ENCODE results near the gene LCNL1. TPM values are rescaled to one million over a fixed set of nuclear protein-coding genes. Genes with fewer than 3 reads are reported as not detected.

LCNL1 gene
- total and polyA plus RNA-seq, 4 donors = 0.15 to 2.7 (median 1.4) TPM

- Histone ChIP-seq H3K27ac (ENCODE audit: low read depth in 1 of 2, low read length in 1 of 2) (no peak overlapping the region), H3K27me3 (ENCODE audit: control insufficient read depth in 3 of 3, insufficient read depth in 3 of 3, low read length in 2 of 3) (peaks cover 0 to 3% (median 0%) of the 10 kb centered on the region in 3 donors), H3K9ac (ENCODE audit: insufficient read depth in 1 of 2, low read length in 2 of 2) (no peak overlapping the region), H3K4me1 (ENCODE audit: control insufficient read depth in 5 of 5, insufficient read depth in 5 of 5, low read length in 5 of 5) (peaks cover 0 to 15% (median 13%) of the 10 kb centered on the region in 5 donors), H3K9me3 (ENCODE audit: control insufficient read depth in 4 of 4, insufficient read depth in 3 of 4, low read length in 3 of 4) (no peaks in the 10 kb centered on the region), H3K36me3 (ENCODE audit: control insufficient read depth in 4 of 4, insufficient read depth in 4 of 4, low read length in 4 of 4) (no peaks in the 10 kb centered on the region), H3K4me3 (no peak overlapping the region)
- no peak for ATAC-seq (ENCODE audit: insufficient read depth, low FRiP score)
- no peak for TF ChIP-seq CTCF (IDR thresholded peaks at IDR 0.05; ENCODE audit: control extremely low read depth, extremely low read depth)
- no peak for DNase-seq
- WGBS, 2 donors = 82 to 83% methylated on average over 2 of the region's 2 CpGs
Observed at GRCh38 chr9:137026384-137026783, 43.6 kb downstream of the LCNL1 start.

GRCh38 chr9:137026828-137027227 is 44.0 kb downstream of the LCNL1 start:
- no peak overlapping the region for H3K4me3 ChIP-seq
- no peaks in the 10 kb centered on the region for H3K36me3 ChIP-seq (ENCODE audit: control insufficient read depth in 4 of 4, insufficient read depth in 4 of 4, low read length in 4 of 4)
- TF ChIP-seq CTCF (IDR thresholded peaks at IDR 0.05; ENCODE audit: control extremely low read depth, extremely low read depth) = no peak
- peaks cover 0 to 3% (median 0%) of the 10 kb centered on the region in 3 donors for H3K27me3 ChIP-seq (ENCODE audit: control insufficient read depth in 3 of 3, insufficient read depth in 3 of 3, low read length in 2 of 3)
- H3K9ac ChIP-seq (ENCODE audit: insufficient read depth in 1 of 2, low read length in 2 of 2) = no peak overlapping the region
- DNase-seq = no peak
- H3K27ac ChIP-seq (ENCODE audit: low read depth in 1 of 2, low read length in 1 of 2) = no peak overlapping the region
- ATAC-seq (ENCODE audit: insufficient read depth, low FRiP score) = no peak
- H3K9me3 ChIP-seq (ENCODE audit: control insufficient read depth in 4 of 4, insufficient read depth in 3 of 4, low read length in 3 of 4) = no peaks in the 10 kb centered on the region
- peaks cover 0 to 15% (median 13%) of the 10 kb centered on the region in 5 donors for H3K4me1 ChIP-seq (ENCODE audit: control insufficient read depth in 5 of 5, insufficient read depth in 5 of 5, low read length in 5 of 5)
- 78 to 81% methylated on average over 4 of the region's 4 CpGs for WGBS, 2 donors

- TF ChIP-seq CTCF (IDR thresholded peaks at IDR 0.05; ENCODE audit: control extremely low read depth, extremely low read depth) = no peak
- Histone ChIP-seq H3K27ac (ENCODE audit: low read depth in 1 of 2, low read length in 1 of 2) (no peak within 1 kb of the TSS), H3K9ac (ENCODE audit: insufficient read depth in 1 of 2, low read length in 2 of 2) (peak within 1 kb of the TSS in 1 of 2 donors; percentile 28), H3K4me3 (peak within 1 kb of the TSS; percentile 36), H3K4me1 (ENCODE audit: control insufficient read depth in 5 of 5, insufficient read depth in 5 of 5, low read length in 5 of 5) (peaks cover 0 to 15% (median 13%) of the 10 kb centered on the region in 5 donors), H3K27me3 (ENCODE audit: control insufficient read depth in 3 of 3, insufficient read depth in 3 of 3, low read length in 2 of 3) (peaks cover 0 to 3% (median 0%) of the 10 kb centered on the region in 3 donors), H3K36me3 (ENCODE audit: control insufficient read depth in 4 of 4, insufficient read depth in 4 of 4, low read length in 4 of 4) (no peaks in the 10 kb centered on the region), H3K9me3 (ENCODE audit: control insufficient read depth in 4 of 4, insufficient read depth in 3 of 4, low read length in 3 of 4) (no peaks in the 10 kb centered on the region)
- 4 to 10% methylated on average over 45 to 95 of the region's 95 CpGs for WGBS, 2 donors
- DNase-seq = no peak
- ATAC-seq (ENCODE audit: insufficient read depth, low FRiP score) = no peak
Observed at GRCh38 chr9:137027369-137028262, 44.8 kb downstream of the LCNL1 start, which contains the start of gene ABCA2. TSS of gene ABCA2 (minus strand) at chr9:137028237. CDS start at chr9:137028140, 97 bp downstream.
